Thymus (tissue), 11 donors: ENCODE results near the gene USP33. TPM values are rescaled to one million over a fixed set of nuclear protein-coding genes. Genes with fewer than 3 reads are reported as not detected.

Source experiments
- DNase-seq, 9 donors: peaks; one replicate each; pipeline ENCODE4 v3.0.0-alpha.2; 2013; ENCODE audit warnings: low spot score in 9 of 9, low read depth in 6 of 9, missing footprints in 1 of 9
- H3K27ac ChIP-seq, 2 donors: one replicate each; pipeline ENCODE4 v1.5.1; 2013; ENCODE audit warnings: control low read depth in 1 of 2, low read depth in 1 of 2, low read length in 1 of 2, mild to moderate bottlenecking in 1 of 2, moderate library complexity in 1 of 2
- H3K27me3 ChIP-seq, 2 donors: one replicate each; pipeline ENCODE4 v1.5.1; 2013; ENCODE audit warnings: low read length in 1 of 2; ENCODE audit not compliant: control insufficient read depth in 2 of 2, insufficient read depth in 1 of 2
- H3K36me3 ChIP-seq, 2 donors: one replicate each; pipeline ENCODE4 v1.5.1; 2013; ENCODE audit warnings: low read length in 1 of 2, mild to moderate bottlenecking in 1 of 2, moderate library complexity in 1 of 2; ENCODE audit not compliant: control insufficient read depth in 2 of 2, insufficient read depth in 2 of 2
- H3K4me1 ChIP-seq, 2 donors: one replicate each; pipeline ENCODE4 v1.5.1; 2013; ENCODE audit warnings: low read length in 2 of 2; ENCODE audit not compliant: control insufficient read depth in 2 of 2, insufficient read depth in 2 of 2
- H3K4me3 ChIP-seq, 2 donors: one replicate each; pipeline ENCODE4 v1.5.1; 2013; ENCODE audit warnings: low read length in 2 of 2, control low read depth in 1 of 2, mild to moderate bottlenecking in 1 of 2
- H3K9me3 ChIP-seq, 2 donors: one replicate each; pipeline ENCODE4 v1.5.1; 2013; ENCODE audit warnings: low read length in 1 of 2, mild to moderate bottlenecking in 1 of 2; ENCODE audit not compliant: control insufficient read depth in 2 of 2, insufficient read depth in 1 of 2
- WGBS: extraction: QIAGEN DNeasy Blood & Tissue Kit; methylation state at CpG from one replicate; pipeline ENCODE4 v1.1.7; 2013; 5-methylcytosine and 5-hydroxymethylcytosine counted together
- polyA plus RNA-seq: library from polyadenylated mRNA; stranded (reverse); fragments of 200-250 nt; gene quantifications from one replicate; pipeline ENCODE4 v1.2.3, GENCODE V29; 2013
- total RNA-seq: library from RNA; stranded (reverse); fragments of 120-200 nt; gene quantifications from one replicate; pipeline ENCODE4 v1.2.4, GENCODE V29; 2013
- donor health status: healthy.

USP33 gene
- total and polyA plus RNA-seq, 2 donors: 45.4 to 48.8 TPM

- H3K9me3 ChIP-seq: no peaks in the 10 kb centered on the region
- H3K4me1 ChIP-seq: peaks cover 0 to 4% of the 10 kb centered on the region in 2 donors
- H3K27me3 ChIP-seq: no peaks in the 10 kb centered on the region
- peaks cover 7 to 10% of the 10 kb centered on the region in 2 donors for H3K36me3 ChIP-seq
- H3K4me3 ChIP-seq: no peak overlapping the region
- no peak overlapping the region for H3K27ac ChIP-seq
- 98% methylated on average over 1 of the region's 1 CpG for WGBS
- no peak for DNase-seq
These were observed 22.0 kb upstream of the USP33 start for GRCh38 chr1:77781683-77782082.

GRCh38 chr1:77779529-77780281 lies 20.1 kb upstream of the USP33 start, which contains the start of gene MIGA1:
Gene MIGA1 (plus strand): TSS chr1:77779649. CDS start chr1:77783253, 3,604 bp downstream.
- Histone ChIP-seq H3K9me3 (no peaks in the 10 kb centered on the region), H3K27ac (peak within 1 kb of the TSS; percentile 70 to 85), H3K4me1 (peaks cover 0 to 4% of the 10 kb centered on the region in 2 donors), H3K4me3 (peak within 1 kb of the TSS; percentile 80 to 97), H3K36me3 (peaks cover 3 to 6% of the 10 kb centered on the region in 2 donors), H3K27me3 (no peaks in the 10 kb centered on the region)
- under 1% methylated on average over 40 of the region's 40 CpGs for WGBS
- peak; percentile 80 to 97 (median 92) for DNase-seq

- Histone ChIP-seq H3K4me3 (no peak overlapping the region), H3K4me1 (peaks cover 0 to 4% of the 10 kb centered on the region in 2 donors), H3K27me3 (no peaks in the 10 kb centered on the region), H3K36me3 (no peaks in the 10 kb centered on the region), H3K27ac (no peak overlapping the region), H3K9me3 (no peaks in the 10 kb centered on the region)
- 85% methylated on average over 7 of the region's 7 CpGs for WGBS
- DNase-seq: no peak
These were observed 16.5 kb upstream of the USP33 start for GRCh38 chr1:77776007-77776700.

GRCh38 chr1:77768006-77768405 lies 8.4 kb upstream of the USP33 start:
- H3K27me3 ChIP-seq: no peaks in the 10 kb centered on the region
- DNase-seq: no peak
- 74% methylated on average over 4 of the region's 4 CpGs for WGBS

GRCh38 chr1:77762072-77762476 lies 2.4 kb upstream of the USP33 start:
- no peaks in the 10 kb centered on the region for H3K36me3 ChIP-seq
- no peak overlapping the region for H3K4me3 ChIP-seq
- no peaks in the 10 kb centered on the region for H3K27me3 ChIP-seq
- peaks cover 3 to 5% of the 10 kb centered on the region in 2 donors for H3K4me1 ChIP-seq
- 95% methylated on average over 1 of the region's 1 CpG for WGBS
- no peak overlapping the region for H3K27ac ChIP-seq
- no peaks in the 10 kb centered on the region for H3K9me3 ChIP-seq
- DNase-seq: no peak

More at GRCh38 chr1:77768006-77768405, 8.4 kb upstream of the USP33 start:
- Histone ChIP-seq H3K9me3 (no peaks in the 10 kb centered on the region), H3K4me3 (no peak overlapping the region), H3K36me3 (no peaks in the 10 kb centered on the region), H3K4me1 (no peaks in the 10 kb centered on the region), H3K27ac (no peak overlapping the region)

- WGBS: 95% methylated on average over 2 of the region's 2 CpGs
- H3K27me3 ChIP-seq: no peaks in the 10 kb centered on the region
- H3K9me3 ChIP-seq: no peaks in the 10 kb centered on the region
- peaks cover 7 to 10% of the 10 kb centered on the region in 2 donors for H3K4me1 ChIP-seq
- no peak overlapping the region for H3K4me3 ChIP-seq
- DNase-seq: no peak
- no peak overlapping the region for H3K27ac ChIP-seq
- no peaks in the 10 kb centered on the region for H3K36me3 ChIP-seq
These were observed 2.0 kb downstream of the USP33 start for GRCh38 chr1:77757603-77758002.

- H3K27ac ChIP-seq: no peak overlapping the region
These were observed 2.5 kb downstream of the USP33 start for GRCh38 chr1:77757066-77757584.

GRCh38 chr1:77756052-77756754 lies 3.4 kb downstream of the USP33 start:
- Histone ChIP-seq H3K27ac (no peak overlapping the region), H3K36me3 (no peaks in the 10 kb centered on the region), H3K4me1 (peaks cover 7 to 10% of the 10 kb centered on the region in 2 donors), H3K4me3 (no peak overlapping the region), H3K9me3 (no peaks in the 10 kb centered on the region), H3K27me3 (no peaks in the 10 kb centered on the region)
- peak in 1 of 9 donors; percentile 14 for DNase-seq
- 5% methylated on average over 1 of the region's 1 CpG for WGBS

More at GRCh38 chr1:77757066-77757584, 2.5 kb downstream of the USP33 start:
- no peak for DNase-seq
- Histone ChIP-seq H3K4me3 (no peak overlapping the region), H3K36me3 (no peaks in the 10 kb centered on the region), H3K4me1 (peaks cover 7 to 10% of the 10 kb centered on the region in 2 donors), H3K27me3 (no peaks in the 10 kb centered on the region), H3K9me3 (no peaks in the 10 kb centered on the region)
- WGBS: 44% methylated on average over 1 of the region's 1 CpG
